Thyroid gland (tissue), 4 donors: ENCODE measurements around the gene TMEM138. TPM values are rescaled to one million over a fixed set of nuclear protein-coding genes. Genes with fewer than 3 reads are reported as not detected.

Experiments used
- DNase-seq, 2 donors: peaks; one replicate each; pipeline ENCODE4 v3.0.0-alpha.2; 2019
- H3K27ac ChIP-seq, 3 donors: fragments of 200-600 bp; sonication (generic); 1 replicate in 2 of 3; 2 replicates in 1 of 3; pipeline ENCODE4 v1.5.1; 2016 to 2019; ENCODE audit warnings: mild to moderate bottlenecking in 1 of 3, moderate library complexity in 1 of 3
- H3K27me3 ChIP-seq: fragments of 200-600 bp; sonication (generic); one replicate; pipeline ENCODE4 v1.5.1; 2019
- H3K36me3 ChIP-seq, 2 donors: fragments of 200-600 bp; sonication (generic); one replicate each; pipeline ENCODE4 v1.5.1; 2016 to 2019
- H3K4me1 ChIP-seq, 2 donors: fragments of 200-600 bp; sonication (generic); one replicate each; pipeline ENCODE4 v1.5.1; 2017 to 2019
- H3K4me3 ChIP-seq, 3 donors: fragments of 200-600 bp; sonication (generic); replicated peaks in 1 of 3; 1 replicate in 2 of 3; 2 replicates in 1 of 3; pipeline ENCODE4 v1.5.1; 2016; ENCODE audit warnings: mild to moderate bottlenecking in 1 of 3
- H3K9me3 ChIP-seq: fragments of 200-600 bp; sonication (generic); one replicate; pipeline ENCODE4 v1.5.1; 2017
- POLR2A ChIP-seq, 2 donors: fragments of 450-650 bp; IDR thresholded peaks; one replicate each; pipeline ENCODE4 v1.6.1; 2017; ENCODE audit warnings: antibody characterized with exemption in 2 of 2, mild to moderate bottlenecking in 2 of 2, moderate library complexity in 1 of 2
- WGBS, 2 donors: methylation state at CpG; one replicate each; pipeline ENCODE4 v1.1.5; 2017; 5-methylcytosine and 5-hydroxymethylcytosine counted together
- intact Hi-C: fragments of 100-400 bp; cut with DNase I; formaldehyde crosslinking; loops from one replicate; pipeline ENCODE4 v1.15.1; 2023
- total RNA-seq, 4 donors: library from RNA; depleted of rRNA; stranded (reverse); fragments of >200 nt; gene quantifications; one replicate each; pipeline ENCODE4 v1.2.3, GENCODE V29; 2016
- TF ChIP-seq, protein P1 (sequence below), 6 experiments: fragments of 200-600 bp in 3 of 6; fragments of 450-650 bp in 3 of 6; sonication (generic) in 3 of 6; IDR thresholded peaks; one replicate each; pipeline ENCODE4 v1.5.1; 2016 to 2019; ENCODE audit warnings: antibody characterized with exemption in 6 of 6, mild to moderate bottlenecking in 2 of 6, inconsistent platforms in 1 of 6, moderate library complexity in 1 of 6

TMEM138 gene
- total RNA-seq, 4 donors from 2014 or later: 25.3 to 37.1 (median 31.5) TPM

GRCh38 chr11:61347916-61348461, 14.2 kb upstream of the TMEM138 start:
- intact Hi-C loops: no loop called here
- peak; percentile 13 to 18 for DNase-seq
- H3K27me3 ChIP-seq: no peaks in the 10 kb centered on the region
- H3K36me3 ChIP-seq: peaks cover 14 to 16% of the 10 kb centered on the region in 2 donors
- TF ChIP-seq, protein P1, sequence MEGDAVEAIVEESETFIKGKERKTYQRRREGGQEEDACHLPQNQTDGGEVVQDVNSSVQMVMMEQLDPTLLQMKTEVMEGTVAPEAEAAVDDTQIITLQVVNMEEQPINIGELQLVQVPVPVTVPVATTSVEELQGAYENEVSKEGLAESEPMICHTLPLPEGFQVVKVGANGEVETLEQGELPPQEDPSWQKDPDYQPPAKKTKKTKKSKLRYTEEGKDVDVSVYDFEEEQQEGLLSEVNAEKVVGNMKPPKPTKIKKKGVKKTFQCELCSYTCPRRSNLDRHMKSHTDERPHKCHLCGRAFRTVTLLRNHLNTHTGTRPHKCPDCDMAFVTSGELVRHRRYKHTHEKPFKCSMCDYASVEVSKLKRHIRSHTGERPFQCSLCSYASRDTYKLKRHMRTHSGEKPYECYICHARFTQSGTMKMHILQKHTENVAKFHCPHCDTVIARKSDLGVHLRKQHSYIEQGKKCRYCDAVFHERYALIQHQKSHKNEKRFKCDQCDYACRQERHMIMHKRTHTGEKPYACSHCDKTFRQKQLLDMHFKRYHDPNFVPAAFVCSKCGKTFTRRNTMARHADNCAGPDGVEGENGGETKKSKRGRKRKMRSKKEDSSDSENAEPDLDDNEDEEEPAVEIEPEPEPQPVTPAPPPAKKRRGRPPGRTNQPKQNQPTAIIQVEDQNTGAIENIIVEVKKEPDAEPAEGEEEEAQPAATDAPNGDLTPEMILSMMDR (IDR thresholded peaks at IDR 0.05): no peak
- no peak for TF ChIP-seq POLR2A (IDR thresholded peaks at IDR 0.05)
- no peak overlapping the region for H3K4me3 ChIP-seq
- no peaks in the 10 kb centered on the region for H3K4me1 ChIP-seq
- 84 to 89% methylated on average over 11 of the region's 11 CpGs for WGBS, 2 donors
- H3K27ac ChIP-seq: no peak overlapping the region
- no peaks in the 10 kb centered on the region for H3K9me3 ChIP-seq

- H3K36me3 ChIP-seq: peaks cover 13 to 26% of the 10 kb centered on the region in 2 donors
- intact Hi-C loops: no loop called here
- peak in 1 of 2 donors; percentile 5 for DNase-seq
- H3K4me3 ChIP-seq: no peak overlapping the region
- 90 to 100% methylated on average over 5 of the region's 12 CpGs for WGBS, 2 donors
- H3K9me3 ChIP-seq: no peaks in the 10 kb centered on the region
- no peaks in the 10 kb centered on the region for H3K4me1 ChIP-seq
- TF ChIP-seq, protein P1 (IDR thresholded peaks at IDR 0.05): no peak
- no peak for TF ChIP-seq POLR2A (IDR thresholded peaks at IDR 0.05)
- no peak overlapping the region for H3K27ac ChIP-seq
- no peaks in the 10 kb centered on the region for H3K27me3 ChIP-seq
These were observed 12.9 kb upstream of the TMEM138 start for GRCh38 chr11:61349189-61349751.

- peaks cover 13 to 26% of the 10 kb centered on the region in 2 donors for H3K36me3 ChIP-seq
- 90 to 96% methylated on average over 8 to 10 of the region's 10 CpGs for WGBS, 2 donors
- TF ChIP-seq, protein P1 (IDR thresholded peaks at IDR 0.05): no peak
- no peak for TF ChIP-seq POLR2A (IDR thresholded peaks at IDR 0.05)
- intact Hi-C loops: no loop called here
- H3K27me3 ChIP-seq: no peaks in the 10 kb centered on the region
- no peaks in the 10 kb centered on the region for H3K4me1 ChIP-seq
- no peaks in the 10 kb centered on the region for H3K9me3 ChIP-seq
- DNase-seq: no peak
- no peak overlapping the region for H3K27ac ChIP-seq
- no peak overlapping the region for H3K4me3 ChIP-seq
These were observed 12.3 kb upstream of the TMEM138 start for GRCh38 chr11:61349916-61350315.

GRCh38 chr11:61350336-61350735, 11.8 kb upstream of the TMEM138 start:
- 100% methylated on average over 1 of the region's 1 CpG for whole genome bisulfite sequencing, 2 donors
- H3K9me3 ChIP-seq: no peaks in the 10 kb centered on the region
- H3K4me3 ChIP-seq: no peak overlapping the region
- H3K27ac ChIP-seq: no peak overlapping the region
- H3K36me3 ChIP-seq: peaks cover 13 to 26% of the 10 kb centered on the region in 2 donors
- DNase-seq: no peak
- TF ChIP-seq POLR2A (IDR thresholded peaks at IDR 0.05): no peak
- TF ChIP-seq, protein P1 (IDR thresholded peaks at IDR 0.05): no peak
- H3K27me3 ChIP-seq: no peaks in the 10 kb centered on the region
- no peaks in the 10 kb centered on the region for H3K4me1 ChIP-seq
- intact Hi-C loops: no loop called here

DNA sequence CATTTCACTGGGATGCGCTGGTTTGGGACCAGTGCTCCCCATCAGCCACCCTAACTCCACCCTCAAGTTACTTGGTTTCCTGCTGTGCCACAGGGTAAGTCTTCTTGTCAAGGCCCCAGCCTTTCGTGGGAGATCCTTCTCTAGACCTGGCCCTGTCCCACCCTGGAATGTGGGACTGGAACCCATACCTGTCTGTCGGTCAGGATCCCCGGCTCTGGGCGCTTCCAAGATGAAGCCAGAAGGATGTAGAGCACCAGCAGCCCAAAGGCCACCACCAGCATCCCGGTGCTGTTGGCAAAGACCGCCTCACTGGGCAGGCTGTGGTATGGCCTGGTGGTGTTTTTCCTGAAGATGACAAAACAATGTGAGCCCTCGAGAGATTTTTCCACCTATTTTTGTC, 11.4 kb upstream of the TMEM138 start:
- Histone ChIP-seq H3K4me1 (no peaks in the 10 kb centered on the region), H3K27ac (no peak overlapping the region), H3K9me3 (no peaks in the 10 kb centered on the region), H3K4me3 (no peak overlapping the region), H3K36me3 (peaks cover 13 to 26% of the 10 kb centered on the region in 2 donors), H3K27me3 (no peaks in the 10 kb centered on the region)
- TF ChIP-seq, protein P1 (IDR thresholded peaks at IDR 0.05): no peak
- no peak for TF ChIP-seq POLR2A (IDR thresholded peaks at IDR 0.05)
- no peak for DNase-seq
- 97 to 100% methylated on average over 8 of the region's 8 CpGs for WGBS, 2 donors
- intact Hi-C loops: no loop called here
